ENCODE measurements around the gene MARCHF10. TPM values are rescaled to one million over a fixed set of nuclear protein-coding genes. Genes with fewer than 3 reads are reported as not detected.

Gene MARCHF10
- total and polyA plus RNA-seq, 2 of the 4 experiments (the other 2 are of a cell fraction) = 0.18 to 0.74 TPM

DNA sequence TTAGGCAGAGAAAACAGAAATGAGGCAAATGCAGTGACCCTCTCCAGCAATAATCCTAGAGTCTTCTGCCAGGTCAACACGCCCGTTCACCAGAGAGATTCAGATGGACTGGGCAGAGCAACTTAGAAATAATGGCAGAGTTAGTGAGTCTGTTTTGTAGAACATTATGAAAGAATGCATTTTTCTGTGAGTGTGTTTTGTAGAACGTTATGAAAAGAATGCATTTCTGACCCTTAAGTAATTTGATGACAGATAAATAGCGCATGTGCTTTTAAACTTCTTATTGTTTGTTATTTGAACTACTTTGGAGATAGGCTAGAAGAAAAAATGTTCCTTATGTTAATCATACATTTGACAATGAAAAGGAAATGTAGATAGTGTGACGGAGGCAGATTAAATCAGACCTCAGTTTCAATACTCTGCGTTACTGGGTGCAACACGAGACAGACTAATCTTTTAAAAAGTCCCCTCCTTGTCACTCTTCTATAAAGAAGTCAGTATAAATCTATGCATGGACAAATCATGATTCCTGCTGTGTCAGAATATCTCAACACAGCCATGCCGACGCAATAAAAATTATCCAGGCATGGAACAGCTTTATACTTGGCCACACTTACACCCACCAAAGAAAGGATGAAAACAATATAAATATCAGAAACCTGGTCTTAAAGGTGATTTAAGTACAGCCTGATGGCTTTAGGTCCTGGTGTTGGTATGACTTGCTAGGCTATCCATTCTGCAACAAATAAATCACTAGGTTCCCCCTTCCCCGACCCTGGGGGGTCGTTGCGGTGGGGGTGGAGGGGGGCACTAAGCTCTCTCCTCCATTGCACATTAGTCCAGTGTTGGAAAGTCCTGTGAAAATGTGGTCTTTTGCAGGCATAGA, 47.8 kb downstream of the MARCHF10 start:
- Histone ChIP-seq H3K79me1 (ENCODE audit: low read depth in 1 of 2, low read length in 2 of 2) (no peaks in the 10 kb centered on the region), H3K27ac (ENCODE audit: insufficient read depth, low read length) (peak overlapping the region; percentile 48; the same call in 1 of the 2 replicates), H3K27me3 (ENCODE audit: control insufficient read depth, insufficient read depth, low read length) (no peaks in the 10 kb centered on the region), H3K4ac (ENCODE audit: low read depth, low read length) (peak overlapping the region; percentile 59), H4K91ac (ENCODE audit: insufficient read depth, low read depth, low read length) (peak overlapping the region; percentile 77), H2AK5ac (ENCODE audit: low read depth, low read length) (peak overlapping the region; percentile 10), H3K18ac (ENCODE audit: low read depth, low read length) (peak overlapping the region; percentile 83), H2AFZ (replicated peaks; ENCODE audit: low read length, poor library complexity) (peak overlapping the region; percentile 71), H3K36me3 (ENCODE audit: control insufficient read depth, insufficient read depth, low read length) (no peaks in the 10 kb centered on the region), H3K4me1 (ENCODE audit: control insufficient read depth, insufficient read depth, low read length) (peaks cover 13% of the 10 kb centered on the region), H2BK5ac (ENCODE audit: low read depth, low read length, poor library complexity, severe bottlenecking) (peak overlapping the region; percentile 94), H3K4me3 (ENCODE audit: insufficient read depth, low read depth, low read length) (no peak overlapping the region), H3K4me2 (ENCODE audit: low read depth, low read length) (peak overlapping the region; percentile 71), H4K20me1 (ENCODE audit: insufficient read depth, low read length) (no peaks in the 10 kb centered on the region), H3K23ac (ENCODE audit: low read depth, low read length) (peak overlapping the region; percentile 26), H4K5ac (ENCODE audit: low read depth, low read length) (peak overlapping the region; percentile 83), H3K56ac (ENCODE audit: extremely low read depth, insufficient read depth, low read length) (no peak overlapping the region), H3K9me3 (ENCODE audit: control insufficient read depth, insufficient read depth, low read length) (no peaks in the 10 kb centered on the region), H2BK20ac (ENCODE audit: low read depth, low read length) (peak overlapping the region; percentile 77), H4K8ac (ENCODE audit: low read depth in 2 of 2, low read length in 2 of 2) (peak overlapping the region; percentile 27 to 88; a peak in 3 of 4 replicates), H3K9me1 (ENCODE audit: insufficient read depth, low read length) (peaks cover 10% of the 10 kb centered on the region; the same call in 1 of the 2 replicates), H2BK120ac (ENCODE audit: low read depth, low read length) (peak overlapping the region; percentile 76), H3K14ac (replicated peaks; ENCODE audit: low read depth, low read length) (peak overlapping the region; percentile 20), H2BK15ac (ENCODE audit: low read depth, low read length) (peak overlapping the region; percentile 27; the same call in 2 of the 3 replicates), H3K9ac (ENCODE audit: low read depth, low read length) (no peak overlapping the region), H2AK9ac (replicated peaks; ENCODE audit: low read depth, low read length, poor library complexity) (no peak overlapping the region)
- BruUV-seq (replicated peaks) = no TSS peak
- ChIA-PET POLR2A (ENCODE audit: unreplicated experiment) (interaction anchor here (0.5 kb wide), 1 partner anchor 127 kb away, joined by 21 read pairs; no protein-coding TSS in a partner anchor), CTCF (no interaction called here)
- intact Hi-C loops (cut with micrococcal nuclease) = loop anchor here (5.0 kb wide), 1 partner anchor 207 kb away; the partner anchor contains the start of gene TANC2
- dilution Hi-C loops (cut with HindIII; ENCODE audit: low sequenced_read_pairs, unreplicated experiment) = no loop called here
- TF ChIP-seq CEBPB (IDR thresholded peaks at IDR 0.05; ENCODE audit: low read depth, low read length) (no peak), BHLHE40 (IDR thresholded peaks at IDR 0.05; ENCODE audit: low read depth, low read length) (no peak)
- in situ Hi-C loops (cut with MboI; ENCODE audit: low sequenced_read_pairs) = no loop called here
- ATAC-seq (ENCODE audit: low read depth) (peak; percentile 84), DNase-seq (peak; percentile 73)
- whole genome bisulfite sequencing, 2 experiments (ENCODE audit: extremely low coverage in 2 of 2, insufficient read length in 1 of 2) = no CpG with 5 or more reads among the region's 12 CpGs

Measured in IMR-90 (cell line).